Measurements from ENCODE around the gene AMY2B. TPM values are rescaled to one million over a fixed set of nuclear protein-coding genes. Genes with fewer than 3 reads are reported as not detected.
"Not testable (repeated sequence)": the region's sequence is repeated elsewhere in the genome, so short reads cannot be mapped to it uniquely, and the experiment has no call there.

The AMY2B gene
- total and polyA plus RNA-seq, 2 of the 4 experiments (the other 2 are of a cell fraction): 0.72 to 1.7 TPM

DNA sequence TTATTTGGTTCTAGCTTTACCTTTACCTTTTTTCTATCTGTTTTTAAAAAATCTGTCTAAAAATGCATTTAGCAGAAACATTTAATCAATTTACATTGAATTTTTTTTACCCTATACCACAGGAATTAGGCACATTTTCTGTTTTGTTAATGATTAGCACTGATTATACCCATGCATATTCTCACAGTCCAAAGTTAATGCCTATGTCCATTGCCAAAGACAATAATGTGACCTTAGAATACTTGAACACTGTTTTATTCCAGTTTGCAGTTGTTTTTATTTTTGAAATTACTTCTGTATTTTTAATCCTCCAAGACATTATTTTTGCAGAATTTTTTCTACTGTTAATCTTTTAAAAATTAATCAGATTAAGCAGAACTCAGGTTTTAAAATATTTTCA lies 11.0 kb upstream of the AMY2B start:
- Histone ChIP-seq H4K20me1 (ENCODE audit: insufficient read depth, low read length) (no peaks in the 10 kb centered on the region), H3K27ac (ENCODE audit: insufficient read depth, low read length) (no peak overlapping the region), H3K18ac (ENCODE audit: low read depth, low read length) (no peak overlapping the region), H2BK15ac (ENCODE audit: low read depth, low read length) (no peak overlapping the region), H3K79me1 (ENCODE audit: low read depth in 1 of 2, low read length in 2 of 2) (no peaks in the 10 kb centered on the region), H3K27me3 (ENCODE audit: control insufficient read depth, insufficient read depth, low read length) (no peaks in the 10 kb centered on the region), H3K36me3 (ENCODE audit: control insufficient read depth, insufficient read depth, low read length) (no peaks in the 10 kb centered on the region), H3K9ac (ENCODE audit: low read depth, low read length) (no peak overlapping the region), H3K56ac (ENCODE audit: extremely low read depth, insufficient read depth, low read length) (no peak overlapping the region), H2BK120ac (ENCODE audit: low read depth, low read length) (no peak overlapping the region), H4K5ac (ENCODE audit: low read depth, low read length) (no peak overlapping the region), H2AK9ac (replicated peaks; ENCODE audit: low read depth, low read length, poor library complexity) (no peak overlapping the region), H2BK20ac (ENCODE audit: low read depth, low read length) (no peak overlapping the region), H3K4me1 (ENCODE audit: control insufficient read depth, insufficient read depth, low read length) (no peaks in the 10 kb centered on the region), H2AFZ (replicated peaks; ENCODE audit: low read length, poor library complexity) (no peak overlapping the region), H4K8ac (ENCODE audit: low read depth in 2 of 2, low read length in 2 of 2) (no peak overlapping the region), H3K9me1 (ENCODE audit: insufficient read depth, low read length) (no peaks in the 10 kb centered on the region), H3K23ac (ENCODE audit: low read depth, low read length) (no peak overlapping the region), H2BK5ac (ENCODE audit: low read depth, low read length, poor library complexity, severe bottlenecking) (no peak overlapping the region), H3K4ac (ENCODE audit: low read depth, low read length) (no peak overlapping the region), H3K14ac (replicated peaks; ENCODE audit: low read depth, low read length) (no peak overlapping the region), H3K4me2 (ENCODE audit: low read depth, low read length) (no peak overlapping the region), H3K4me3 (ENCODE audit: insufficient read depth, low read depth, low read length) (no peak overlapping the region), H3K9me3 (ENCODE audit: control insufficient read depth, insufficient read depth, low read length) (no peaks in the 10 kb centered on the region), H4K91ac (ENCODE audit: insufficient read depth, low read depth, low read length) (no peak overlapping the region), H2AK5ac (ENCODE audit: low read depth, low read length) (no peak overlapping the region)
- intact Hi-C loops (cut with micrococcal nuclease): no loop called here
- in situ Hi-C loops (cut with MboI; ENCODE audit: low sequenced_read_pairs): no loop called here
- TF ChIP-seq BHLHE40 (IDR thresholded peaks at IDR 0.05; ENCODE audit: low read depth, low read length) (no peak), USF2 (IDR thresholded peaks at IDR 0.05; ENCODE audit: low read depth, low read length) (no peak)
- CTCF ChIA-PET: no interaction called here
- DNase-seq (no peak), ATAC-seq (ENCODE audit: low read depth) (no peak)
- POLR2A ChIA-PET (ENCODE audit: unreplicated experiment): no interaction called here
- dilution Hi-C loops (cut with HindIII; ENCODE audit: low sequenced_read_pairs, unreplicated experiment): no loop called here
- no TSS peak for BruUV-seq (replicated peaks)

GRCh38 chr1:103561124-103561523 lies 10.3 kb upstream of the AMY2B start:
- no CpG with 5 or more reads among the region's 3 CpGs for WGBS, 2 experiments (ENCODE audit: extremely low coverage in 2 of 2, insufficient read length in 1 of 2)
- H2BK20ac ChIP-seq (ENCODE audit: low read depth, low read length); H3K27me3 ChIP-seq (ENCODE audit: control insufficient read depth, insufficient read depth, low read length); H3K56ac ChIP-seq (ENCODE audit: extremely low read depth, insufficient read depth, low read length); H3K18ac ChIP-seq (ENCODE audit: low read depth, low read length); H2AK9ac ChIP-seq (replicated peaks; ENCODE audit: low read depth, low read length, poor library complexity); H2BK5ac ChIP-seq (ENCODE audit: low read depth, low read length, poor library complexity, severe bottlenecking); H3K27ac ChIP-seq (ENCODE audit: insufficient read depth, low read length); H3K9me3 ChIP-seq (ENCODE audit: control insufficient read depth, insufficient read depth, low read length); in situ Hi-C loops (cut with MboI; ENCODE audit: low sequenced_read_pairs); ATAC-seq (ENCODE audit: low read depth); H3K4me3 ChIP-seq (ENCODE audit: insufficient read depth, low read depth, low read length); H3K9ac ChIP-seq (ENCODE audit: low read depth, low read length); H3K36me3 ChIP-seq (ENCODE audit: control insufficient read depth, insufficient read depth, low read length); H2AFZ ChIP-seq (replicated peaks; ENCODE audit: low read length, poor library complexity); intact Hi-C loops (cut with micrococcal nuclease); BruUV-seq (replicated peaks); H4K5ac ChIP-seq (ENCODE audit: low read depth, low read length); H3K14ac ChIP-seq (replicated peaks; ENCODE audit: low read depth, low read length); POLR2A ChIA-PET (ENCODE audit: unreplicated experiment); H3K9me1 ChIP-seq (ENCODE audit: insufficient read depth, low read length); H3K4me1 ChIP-seq (ENCODE audit: control insufficient read depth, insufficient read depth, low read length); H2BK15ac ChIP-seq (ENCODE audit: low read depth, low read length); H3K4ac ChIP-seq (ENCODE audit: low read depth, low read length); H2BK120ac ChIP-seq (ENCODE audit: low read depth, low read length); H4K20me1 ChIP-seq (ENCODE audit: insufficient read depth, low read length); H2AK5ac ChIP-seq (ENCODE audit: low read depth, low read length); H3K4me2 ChIP-seq (ENCODE audit: low read depth, low read length); DNase-seq; H4K8ac ChIP-seq (ENCODE audit: low read depth in 2 of 2, low read length in 2 of 2); H4K91ac ChIP-seq (ENCODE audit: insufficient read depth, low read depth, low read length); H3K79me1 ChIP-seq (ENCODE audit: low read depth in 1 of 2, low read length in 2 of 2); H3K23ac ChIP-seq (ENCODE audit: low read depth, low read length); CTCF ChIA-PET; dilution Hi-C loops (cut with HindIII; ENCODE audit: low sequenced_read_pairs, unreplicated experiment): not testable (repeated sequence)

All from IMR-90 (cell line).